HT1080 (cell line): ENCODE data around the gene DEFB131A. TPM values are rescaled to one million over a fixed set of nuclear protein-coding genes. Genes with fewer than 3 reads are reported as not detected.
"Not testable (repeated sequence)": the region's sequence is repeated elsewhere in the genome, so short reads cannot be mapped to it uniquely, and the experiment has no call there.

Experiments
- DNase-seq: peaks from one replicate; pipeline ENCODE4 v3.0.0-alpha.2; 2015; ENCODE audit warnings: low read depth
- small RNA-seq: library from RNA; depleted of rRNA; stranded (forward); fragments of <200 nt; gene quantifications from one replicate; pipeline ENCODE3, GENCODE V24; 2014
- total RNA-seq: library from RNA; depleted of rRNA; stranded (reverse); fragments of >200 nt; shearing (Covaris generic); gene quantifications from 2 replicates; pipeline ENCODE4 v1.2.3, GENCODE V29; 2014; rRNA removed

The DEFB131A gene
- total RNA-seq, 1 experiment from 2014 or later, result not detected

DNA sequence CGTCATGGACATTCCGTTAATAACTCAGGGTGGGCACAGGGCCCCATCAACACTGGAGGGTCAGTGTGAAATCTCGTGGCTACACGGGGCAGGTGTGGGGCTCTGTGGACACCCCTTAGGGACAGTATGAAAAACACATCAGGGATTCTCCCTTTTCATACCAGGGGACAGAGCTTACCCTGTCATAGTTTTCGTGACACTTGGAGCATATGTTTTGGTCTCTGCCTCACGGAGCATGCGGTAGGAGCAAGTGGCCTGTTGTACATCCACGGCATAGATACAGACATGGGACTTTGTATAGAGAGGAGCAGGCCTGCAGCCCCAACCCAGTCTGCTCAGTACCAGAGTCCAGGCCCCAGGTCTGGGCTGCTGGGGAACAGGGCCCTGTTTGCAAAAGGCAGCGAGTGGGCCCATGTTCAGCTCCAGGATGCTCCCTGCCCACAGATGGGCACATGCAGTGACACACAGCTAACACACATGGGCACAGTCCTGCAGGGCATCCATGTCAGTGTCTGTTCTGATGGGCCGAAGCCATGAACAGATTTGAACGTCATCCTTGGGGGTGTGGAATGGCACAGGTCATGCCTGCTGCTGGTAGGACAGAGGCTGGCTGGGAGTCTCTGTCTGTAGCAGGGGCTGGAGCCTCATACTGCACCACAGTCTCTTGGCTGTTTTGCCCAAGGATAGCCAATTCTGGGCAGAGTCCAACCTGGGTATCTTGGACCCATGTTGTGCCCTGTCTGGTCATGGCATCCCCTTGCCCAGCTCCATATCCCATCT is 50.2 kb downstream of the DEFB131A start:
- DNase-seq, result not testable (repeated sequence)

DNA sequence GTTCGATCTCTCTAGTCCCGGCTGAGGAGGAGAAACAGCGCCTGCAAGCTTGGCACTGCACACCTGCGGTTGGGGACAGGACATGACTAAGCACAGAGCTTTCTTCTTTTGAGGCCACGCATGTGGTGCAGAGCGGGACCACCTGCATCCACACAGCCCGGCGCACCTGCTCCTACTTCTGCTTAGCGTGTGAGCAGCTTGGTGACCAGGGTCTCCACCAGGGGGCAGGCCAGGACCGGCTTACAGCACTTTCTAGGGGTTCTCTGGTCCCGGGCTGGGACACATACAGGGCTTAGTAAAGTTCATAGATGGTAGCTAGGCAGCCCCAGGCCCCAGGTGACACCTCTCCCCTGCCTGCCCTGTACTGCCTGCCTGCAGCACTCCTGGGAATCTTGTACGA is 51.2 kb downstream of the DEFB131A start:
- DNase-seq, result peak; percentile 36

DNA sequence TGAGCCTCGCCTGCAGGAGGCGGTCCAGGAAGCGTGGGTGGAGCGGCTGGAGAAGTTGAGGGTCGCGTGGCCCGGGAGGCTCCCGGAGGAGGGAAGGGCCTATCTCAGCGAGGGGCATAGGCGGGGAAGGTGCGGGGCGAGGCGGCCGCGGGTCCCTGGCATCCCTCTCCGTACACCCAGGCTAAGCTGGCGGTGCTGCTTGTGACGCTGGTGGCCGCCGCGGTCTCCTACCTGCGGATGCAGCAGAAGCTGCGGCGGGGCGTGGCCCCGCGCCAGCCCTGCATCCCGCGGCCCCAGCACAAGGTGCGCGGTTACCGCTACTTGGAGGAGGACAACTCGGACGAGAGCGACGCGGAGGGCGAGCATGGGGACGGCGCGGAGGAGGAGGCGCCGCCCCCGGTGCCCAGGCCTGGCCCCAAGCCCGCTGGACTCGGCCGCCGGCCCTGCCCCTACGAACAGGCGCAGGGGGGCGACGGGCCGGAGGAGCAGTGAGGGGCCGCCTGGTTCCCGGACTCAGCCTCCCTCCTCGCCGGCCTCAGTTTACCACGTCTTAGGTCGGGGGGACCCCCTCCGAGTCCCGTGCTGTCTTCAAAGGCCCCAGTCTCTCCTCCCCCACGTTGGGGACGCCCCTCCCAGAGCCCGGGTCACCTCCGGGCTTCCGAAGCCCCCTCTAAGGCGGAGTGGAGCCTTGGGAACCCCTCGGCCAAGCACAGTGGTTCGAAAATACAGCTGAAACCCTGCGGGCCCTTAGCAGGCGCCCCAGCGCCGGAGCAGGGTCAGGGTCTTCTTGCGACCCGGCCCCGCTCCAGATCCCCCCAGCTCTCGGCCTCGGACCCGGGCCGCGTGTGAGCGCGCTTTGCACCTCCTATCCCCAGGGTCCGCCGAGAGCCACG is 53.6 kb downstream of the DEFB131A start:
- DNase-seq, result not testable (repeated sequence)

DNA sequence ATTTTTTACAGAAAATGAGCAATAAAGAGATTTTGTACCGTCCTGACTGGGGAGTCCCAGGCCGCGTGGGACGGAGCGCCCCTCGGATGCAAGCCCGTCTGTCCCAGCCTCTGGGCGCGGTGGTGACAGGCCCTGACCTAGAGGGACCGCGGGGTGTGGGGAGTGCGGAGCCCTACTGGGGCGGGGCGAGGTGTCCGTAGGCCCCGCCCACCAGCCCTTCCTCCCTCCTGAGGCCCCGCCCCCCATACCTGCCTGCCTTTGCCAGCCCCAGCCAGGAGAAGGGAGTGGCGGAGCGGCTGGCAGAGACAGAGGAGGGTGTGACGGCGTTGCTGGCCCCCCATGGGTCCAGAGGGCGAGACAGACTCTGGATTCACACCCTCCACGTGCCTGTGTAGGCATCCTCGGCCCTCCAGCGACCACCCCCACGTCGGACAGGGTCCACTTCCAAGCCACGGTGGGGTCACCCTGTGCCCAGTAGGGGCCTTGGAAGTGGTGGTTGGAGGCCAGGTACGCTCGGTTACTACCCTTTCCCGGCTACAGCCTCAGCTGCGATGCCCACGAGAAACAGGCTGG is 54.3 kb downstream of the DEFB131A start:
- not testable (repeated sequence) for DNase-seq

DNA sequence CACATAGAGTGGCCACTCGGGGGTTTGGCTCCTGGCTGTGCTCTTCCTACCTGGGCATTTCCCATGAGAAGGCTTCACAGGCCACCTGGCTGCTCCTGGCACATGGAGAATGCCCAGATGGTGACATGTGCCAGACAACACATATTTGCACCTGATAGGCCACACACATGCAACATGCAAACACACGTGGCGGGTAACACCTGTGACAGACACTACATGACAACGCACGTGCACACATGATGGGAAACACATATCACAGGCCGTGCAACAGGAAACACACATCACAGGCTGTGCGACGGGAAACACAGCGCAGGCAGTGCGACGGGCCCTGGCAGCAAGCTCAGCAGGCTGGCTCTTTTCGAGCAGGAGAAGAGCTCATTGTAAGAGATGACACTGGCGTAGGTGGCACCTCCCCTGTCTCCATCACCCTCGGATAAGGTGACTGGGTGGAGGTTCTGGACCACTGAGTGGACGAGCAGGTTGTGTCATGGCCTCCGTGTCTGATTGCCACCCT is 55.8 kb downstream of the DEFB131A start:
- DNase-seq, result not testable (repeated sequence)

Small RNAs within 50 kb of the gene (small RNA-seq; reads per million reads assigned to genes)
- not detected for gene RNA5SP153

Other genes starting within 250 kb of the DEFB131A start
- gene USP17L10, start 233.8 kb upstream of the DEFB131A start, total RNA-seq, result not detected in 2 replicates
- gene USP17L11, start 229.0 kb upstream of the DEFB131A start, total RNA-seq, result not detected in 2 replicates
- gene USP17L12, start 224.3 kb upstream of the DEFB131A start, total RNA-seq, result not detected in 2 replicates
- gene USP17L13, start 219.5 kb upstream of the DEFB131A start, total RNA-seq, result not detected in 2 replicates
- not detected in 2 replicates for gene USP17L15, start 210.0 kb upstream of the DEFB131A start, total RNA-seq
- gene USP17L17, start 200.5 kb upstream of the DEFB131A start, total RNA-seq, result not detected in 2 replicates
- not detected in 2 replicates for gene USP17L18, start 195.8 kb upstream of the DEFB131A start, total RNA-seq
- not detected in 2 replicates for gene USP17L19, start 191.0 kb upstream of the DEFB131A start, total RNA-seq
- gene USP17L20, start 186.3 kb upstream of the DEFB131A start, total RNA-seq, result not detected in 2 replicates
- gene USP17L21, start 181.5 kb upstream of the DEFB131A start, total RNA-seq, result not detected in 2 replicates
- gene USP17L22, start 176.8 kb upstream of the DEFB131A start, total RNA-seq, result not detected in 2 replicates
- not detected in 2 replicates for gene USP17L24, start 119.2 kb upstream of the DEFB131A start, total RNA-seq
- not detected in 2 replicates for gene USP17L25, start 114.5 kb upstream of the DEFB131A start, total RNA-seq
- not detected in 2 replicates for gene USP17L26, start 109.8 kb upstream of the DEFB131A start, total RNA-seq
- not detected in 2 replicates for gene USP17L5, start 105.0 kb upstream of the DEFB131A start, total RNA-seq
- not detected in 2 replicates for gene USP17L27, start 100.3 kb upstream of the DEFB131A start, total RNA-seq
- not detected in 2 replicates for gene USP17L28, start 95.5 kb upstream of the DEFB131A start, total RNA-seq
- not detected in 2 replicates for gene USP17L29, start 90.8 kb upstream of the DEFB131A start, total RNA-seq
- not detected in 2 replicates for gene USP17L30, start 81.3 kb upstream of the DEFB131A start, total RNA-seq